ENCODE data around the gene EIF4B.

GRCh38 chr12:53074999-53075370 is 68.7 kb downstream of the EIF4B start:
- TF ChIP-seq SUZ12 (IDR thresholded peaks at IDR 0.05; ENCODE audit: extremely low read depth, insufficient read depth, insufficient read length): no peak
- no peak for TF ChIP-seq ZNF274 (IDR thresholded peaks at IDR 0.05; ENCODE audit: low read depth, low read length)
- no peak for TF ChIP-seq YY1 (IDR thresholded peaks at IDR 0.05; ENCODE audit: insufficient read depth, insufficient read length)

Measured in NT2/D1 (cell line).